DND-41 (cell line): Measurements from ENCODE around the gene EPHB3.

Experiments used
- ATAC-seq: fragments of 200-7000 bp; cut with Tn5 transposase; 3 replicates; pipeline ENCODE4 v1.9.1; 2021; ENCODE audit warnings: low read depth; ENCODE audit not compliant: insufficient read depth
- DNase-seq: peaks from one replicate; pipeline ENCODE4 v3.0.0-alpha.2; 2020
- H2AFZ ChIP-seq: 2 replicates; pipeline ENCODE4 v1.6.0; 2012; ENCODE audit warnings: low read depth, low read length
- H3K27ac ChIP-seq: 2 replicates; pipeline ENCODE4 v1.5.1; 2012; ENCODE audit warnings: low read length, inconsistent platforms
- H3K27me3 ChIP-seq: fragments of 200-600 bp; sonication (generic); 2 replicates; pipeline ENCODE4 v1.6.0; 2012; ENCODE audit warnings: low read length, mild to moderate bottlenecking, inconsistent platforms; ENCODE audit not compliant: insufficient read depth, poor library complexity
- H3K36me3 ChIP-seq: 2 replicates; pipeline ENCODE4 v1.5.1; 2012; ENCODE audit warnings: low read length, inconsistent platforms; ENCODE audit not compliant: insufficient read depth
- H3K4me1 ChIP-seq: 2 replicates; pipeline ENCODE4 v1.5.1; 2012; ENCODE audit warnings: mild to moderate bottlenecking, low read length; ENCODE audit not compliant: insufficient read depth
- H3K4me2 ChIP-seq: 2 replicates; pipeline ENCODE4 v1.6.0; 2012; ENCODE audit warnings: mild to moderate bottlenecking, moderate library complexity, low read length, inconsistent platforms; ENCODE audit not compliant: insufficient read depth
- H3K4me3 ChIP-seq, 2 experiments: fragments of 200-600 bp in 1 of 2; shearing (Covaris generic) in 1 of 2; 2 replicates each; pipeline ENCODE4 v1.5.1; 2012 to 2016; ENCODE audit warnings: inconsistent platforms in 2 of 2, low read length in 2 of 2, mild to moderate bottlenecking in 2 of 2, low read depth in 1 of 2, moderate library complexity in 1 of 2
- H3K79me2 ChIP-seq: 2 replicates; pipeline ENCODE4 v1.6.0; 2012; ENCODE audit warnings: low read length, inconsistent platforms; ENCODE audit not compliant: insufficient read depth
- H3K9ac ChIP-seq: 2 replicates; pipeline ENCODE4 v1.6.0; 2012; ENCODE audit warnings: low read depth, mild to moderate bottlenecking, inconsistent platforms, low read length, moderate library complexity
- H3K9me3 ChIP-seq: 2 replicates; pipeline ENCODE4 v1.5.1; 2012; ENCODE audit warnings: low read length, moderate library complexity, mild to moderate bottlenecking, inconsistent platforms; ENCODE audit not compliant: insufficient read depth, severe bottlenecking
- H4K20me1 ChIP-seq: 2 replicates; pipeline ENCODE4 v1.6.0; 2012; ENCODE audit warnings: low read length; ENCODE audit not compliant: insufficient read depth
- CTCF ChIP-seq: IDR thresholded peaks from 2 replicates; pipeline ENCODE4 v1.5.1; 2012; ENCODE audit warnings: borderline replicate concordance, low read length, moderate library complexity, mild to moderate bottlenecking; ENCODE audit not compliant: poor library complexity, severe bottlenecking; ENCODE audit errors: extremely low read depth
- EZH2 ChIP-seq: IDR thresholded peaks from 3 replicates; pipeline ENCODE4 v1.6.1; 2012; ENCODE audit warnings: borderline replicate concordance, low read depth, mild to moderate bottlenecking, moderate library complexity, low read length, inconsistent platforms; ENCODE audit not compliant: severe bottlenecking

The EPHB3 gene

GRCh38 chr3:184568924-184569829 is 7.6 kb downstream of the EPHB3 start:
- no peaks in the 10 kb centered on the region for H3K36me3 ChIP-seq
- ATAC-seq (no peak), DNase-seq (no peak)
- H3K4me2 ChIP-seq = no peak overlapping the region
- H4K20me1 ChIP-seq = peaks cover 5% of the 10 kb centered on the region; the same call in 1 of the 2 replicates
- no peak overlapping the region for H3K27ac ChIP-seq
- no peaks in the 10 kb centered on the region for H3K9me3 ChIP-seq
- H3K4me1 ChIP-seq = no peaks in the 10 kb centered on the region
- H3K9ac ChIP-seq = no peak overlapping the region
- H3K79me2 ChIP-seq = no peaks in the 10 kb centered on the region
- H3K27me3 ChIP-seq = peaks cover 16% of the 10 kb centered on the region
- H3K4me3 ChIP-seq = no peak overlapping the region
- H2AFZ ChIP-seq = no peak overlapping the region
- TF ChIP-seq EZH2 = no peak
- TF ChIP-seq CTCF = no peak

GRCh38 chr3:184570035-184570434 is 8.4 kb downstream of the EPHB3 start:
- TF ChIP-seq EZH2 (no peak), CTCF (no peak)
- Histone ChIP-seq H2AFZ (no peak overlapping the region), H3K4me2 (no peak overlapping the region), H3K9ac (no peak overlapping the region), H3K9me3 (no peaks in the 10 kb centered on the region), H3K4me3 (no peak overlapping the region), H3K4me1 (no peaks in the 10 kb centered on the region), H3K79me2 (no peaks in the 10 kb centered on the region), H4K20me1 (peaks cover 5% of the 10 kb centered on the region; the same call in 1 of the 2 replicates), H3K27ac (no peak overlapping the region), H3K27me3 (peaks cover 16% of the 10 kb centered on the region), H3K36me3 (no peaks in the 10 kb centered on the region)
- no peak for DNase-seq
- ATAC-seq = no peak

GRCh38 chr3:184570489-184570888 is 8.9 kb downstream of the EPHB3 start:
- ATAC-seq (no peak), DNase-seq (no peak)
- TF ChIP-seq CTCF = no peak
- H3K27me3 ChIP-seq = peaks cover 16% of the 10 kb centered on the region
- H3K27ac ChIP-seq = no peak overlapping the region
- no peak overlapping the region for H3K4me2 ChIP-seq
- H3K9ac ChIP-seq = no peak overlapping the region
- H3K4me1 ChIP-seq = no peaks in the 10 kb centered on the region
- no peak overlapping the region for H3K4me3 ChIP-seq
- no peaks in the 10 kb centered on the region for H3K79me2 ChIP-seq
- no peaks in the 10 kb centered on the region for H3K36me3 ChIP-seq
- no peaks in the 10 kb centered on the region for H3K9me3 ChIP-seq
- peaks cover 5% of the 10 kb centered on the region; the same call in 1 of the 2 replicates for H4K20me1 ChIP-seq
- H2AFZ ChIP-seq = no peak overlapping the region
